Measurements from ENCODE around the gene KLHL35. TPM values are rescaled to one million over a fixed set of nuclear protein-coding genes. Genes with fewer than 3 reads are reported as not detected.

The KLHL35 gene
- polyA plus RNA-seq, 3 donors = 0.33 to 0.45 TPM; not detected in 1

DNA sequence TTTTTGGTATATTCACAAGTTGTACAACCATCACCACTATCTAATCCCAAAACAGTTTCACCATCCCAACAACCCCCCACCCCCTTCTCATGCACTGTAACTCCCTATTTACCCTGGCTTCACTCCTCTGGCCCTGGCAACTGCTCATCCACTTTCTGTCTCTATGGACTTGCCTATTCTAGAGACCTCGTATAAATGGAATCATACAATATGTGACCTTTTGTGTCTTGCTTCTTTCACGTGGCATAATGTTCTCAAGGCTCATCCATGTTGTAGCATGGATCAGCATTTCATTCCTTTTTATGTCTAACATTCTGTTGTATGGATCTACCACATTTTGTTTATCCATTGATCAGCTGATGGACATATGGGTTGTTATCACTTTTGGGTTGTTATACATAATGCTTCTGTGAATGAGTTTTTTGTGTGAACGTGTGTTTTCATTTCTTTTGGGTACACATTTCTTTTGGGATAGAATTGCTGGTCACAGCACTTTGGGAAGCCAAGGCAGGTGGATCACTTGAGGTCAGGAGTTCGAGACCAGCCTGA is 46.7 kb upstream of the KLHL35 start:
- Histone ChIP-seq H3K36me3 (replicated peaks in 1 of 2; ENCODE audit: control insufficient read depth in 1 of 2, insufficient read depth in 2 of 2, low read length in 2 of 2) (peaks cover 0 to 8% of the 10 kb centered on the region in 2 donors), H3K9me3 (replicated peaks in 1 of 2; ENCODE audit: control insufficient read depth in 1 of 2, insufficient read depth in 1 of 2, low read length in 2 of 2) (no peaks in the 10 kb centered on the region), H3K9ac (ENCODE audit: insufficient read depth, low read length, poor library complexity, severe bottlenecking) (no peak overlapping the region), H3K4me1 (ENCODE audit: control insufficient read depth in 1 of 2, insufficient read depth in 2 of 2, low read length in 2 of 2) (peaks cover 27 to 33% of the 10 kb centered on the region in 2 donors), H3K79me2 (ENCODE audit: insufficient read depth, low read length) (no peaks in the 10 kb centered on the region), H4K20me1 (ENCODE audit: insufficient read depth, low read length) (peaks cover 14% of the 10 kb centered on the region), H3K4me2 (replicated peaks; ENCODE audit: extremely low read depth, low read length, poor library complexity, severe bottlenecking) (no peak overlapping the region), H2AFZ (ENCODE audit: insufficient read depth, low read depth, low read length, poor library complexity, severe bottlenecking) (no peak overlapping the region), H3K4me3 (replicated peaks in 1 of 3; ENCODE audit: low read depth in 2 of 3, low read length in 3 of 3) (no peak overlapping the region), H3K27me3 (ENCODE audit: control insufficient read depth in 2 of 2, insufficient read depth in 2 of 2, low read length in 2 of 2) (no peaks in the 10 kb centered on the region), H3K27ac (ENCODE audit: low read depth in 1 of 2, low read length in 2 of 2) (no peak overlapping the region)
- Mint-ChIP-seq H3K9me3 (no peaks in the 10 kb centered on the region), H3K36me3 (peaks cover 2 to 8% of the 10 kb centered on the region in 2 donors), H3K4me3 (no peak overlapping the region), H3K27me3 (ENCODE audit: low read depth in 3 of 3) (peaks cover 0 to 3% (median 1%) of the 10 kb centered on the region in 3 donors), H3K27ac (peak overlapping the region in 1 of 7 donors; percentile 80), H3K4me1 (peaks cover 36% of the 10 kb centered on the region)
- intact Hi-C loops (cut with micrococcal nuclease) = no loop called here
- TF ChIP-seq, protein P1, sequence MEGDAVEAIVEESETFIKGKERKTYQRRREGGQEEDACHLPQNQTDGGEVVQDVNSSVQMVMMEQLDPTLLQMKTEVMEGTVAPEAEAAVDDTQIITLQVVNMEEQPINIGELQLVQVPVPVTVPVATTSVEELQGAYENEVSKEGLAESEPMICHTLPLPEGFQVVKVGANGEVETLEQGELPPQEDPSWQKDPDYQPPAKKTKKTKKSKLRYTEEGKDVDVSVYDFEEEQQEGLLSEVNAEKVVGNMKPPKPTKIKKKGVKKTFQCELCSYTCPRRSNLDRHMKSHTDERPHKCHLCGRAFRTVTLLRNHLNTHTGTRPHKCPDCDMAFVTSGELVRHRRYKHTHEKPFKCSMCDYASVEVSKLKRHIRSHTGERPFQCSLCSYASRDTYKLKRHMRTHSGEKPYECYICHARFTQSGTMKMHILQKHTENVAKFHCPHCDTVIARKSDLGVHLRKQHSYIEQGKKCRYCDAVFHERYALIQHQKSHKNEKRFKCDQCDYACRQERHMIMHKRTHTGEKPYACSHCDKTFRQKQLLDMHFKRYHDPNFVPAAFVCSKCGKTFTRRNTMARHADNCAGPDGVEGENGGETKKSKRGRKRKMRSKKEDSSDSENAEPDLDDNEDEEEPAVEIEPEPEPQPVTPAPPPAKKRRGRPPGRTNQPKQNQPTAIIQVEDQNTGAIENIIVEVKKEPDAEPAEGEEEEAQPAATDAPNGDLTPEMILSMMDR (IDR thresholded peaks at IDR 0.05) = no peak
- DNase-seq = no peak
- WGBS (ENCODE audit: insufficient coverage) = 100% methylated on average over 1 of the region's 4 CpGs

DNA sequence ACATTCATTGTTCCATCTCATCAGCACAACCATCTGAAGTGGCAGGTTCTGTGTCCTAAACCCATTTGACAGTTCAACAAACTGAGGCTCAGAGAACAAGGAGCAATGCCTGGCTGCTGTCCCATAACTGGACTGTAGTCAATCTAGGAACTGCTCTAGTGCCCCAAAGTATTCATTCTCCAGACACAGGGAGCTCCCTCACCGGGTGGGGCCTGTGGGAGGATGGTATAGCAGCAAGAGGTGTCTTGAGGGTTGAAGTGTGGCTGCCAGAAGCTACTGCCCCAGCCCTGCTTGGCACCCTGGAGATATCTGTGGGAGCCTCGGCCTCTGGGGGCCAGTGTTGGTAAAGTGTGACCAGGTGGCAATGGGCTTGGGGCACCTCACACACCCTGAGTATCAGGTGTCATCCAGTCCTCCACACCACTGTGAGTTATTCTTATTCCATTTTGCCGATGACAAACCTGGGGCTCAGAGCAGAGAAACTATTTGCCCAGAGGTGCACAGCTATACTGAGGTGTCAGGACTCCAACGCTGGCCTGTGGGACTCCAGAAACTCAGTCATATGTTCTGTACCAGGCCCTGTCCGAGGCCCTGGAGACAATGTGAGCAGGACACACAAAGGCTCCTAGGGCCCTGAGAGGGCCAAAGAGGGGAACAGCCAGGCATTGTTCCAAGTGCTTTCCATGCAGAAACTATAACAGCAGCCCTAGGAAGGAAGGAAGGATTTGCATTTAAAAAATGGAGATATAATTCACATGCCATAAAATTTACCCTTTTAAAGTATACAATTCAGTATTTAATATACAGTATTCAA is 46.0 kb upstream of the KLHL35 start:
- no peak overlapping the region for H3K27ac ChIP-seq (ENCODE audit: low read depth in 1 of 2, low read length in 2 of 2)
- peaks cover 34 to 39% of the 10 kb centered on the region in 2 donors for H3K4me1 ChIP-seq (ENCODE audit: control insufficient read depth in 1 of 2, insufficient read depth in 2 of 2, low read length in 2 of 2)
- peaks cover 2 to 8% of the 10 kb centered on the region in 2 donors for H3K36me3 Mint-ChIP-seq
- H2AFZ ChIP-seq (ENCODE audit: insufficient read depth, low read depth, low read length, poor library complexity, severe bottlenecking) = no peak overlapping the region
- H3K36me3 ChIP-seq (replicated peaks in 1 of 2; ENCODE audit: control insufficient read depth in 1 of 2, insufficient read depth in 2 of 2, low read length in 2 of 2) = peaks cover 0 to 8% of the 10 kb centered on the region in 2 donors
- no peak overlapping the region for H3K27ac Mint-ChIP-seq
- intact Hi-C loops (cut with micrococcal nuclease) = no loop called here
- no peaks in the 10 kb centered on the region for H3K9me3 ChIP-seq (replicated peaks in 1 of 2; ENCODE audit: control insufficient read depth in 1 of 2, insufficient read depth in 1 of 2, low read length in 2 of 2)
- no peak for DNase-seq
- no peaks in the 10 kb centered on the region for H3K79me2 ChIP-seq (ENCODE audit: insufficient read depth, low read length)
- no peak overlapping the region for H3K4me3 Mint-ChIP-seq
- H3K4me3 ChIP-seq (replicated peaks in 1 of 3; ENCODE audit: low read depth in 2 of 3, low read length in 3 of 3) = no peak overlapping the region
- no peaks in the 10 kb centered on the region for H3K27me3 ChIP-seq (ENCODE audit: control insufficient read depth in 2 of 2, insufficient read depth in 2 of 2, low read length in 2 of 2)
- H3K4me1 Mint-ChIP-seq = peaks cover 43% of the 10 kb centered on the region
- TF ChIP-seq, protein P1 (IDR thresholded peaks at IDR 0.05) = no peak
- 100% methylated on average over 3 of the region's 5 CpGs for WGBS (ENCODE audit: insufficient coverage)
- no peak overlapping the region for H3K4me2 ChIP-seq (replicated peaks; ENCODE audit: extremely low read depth, low read length, poor library complexity, severe bottlenecking)
- peaks cover 14% of the 10 kb centered on the region for H4K20me1 ChIP-seq (ENCODE audit: insufficient read depth, low read length)
- H3K9ac ChIP-seq (ENCODE audit: insufficient read depth, low read length, poor library complexity, severe bottlenecking) = no peak overlapping the region
- H3K9me3 Mint-ChIP-seq = no peaks in the 10 kb centered on the region
- peaks cover 0 to 3% (median 1%) of the 10 kb centered on the region in 3 donors for H3K27me3 Mint-ChIP-seq (ENCODE audit: low read depth in 3 of 3)

Data from CD14-positive monocyte (primary cell).